Epithelial cell of alveolus of lung (primary cell): Measurements from ENCODE around the gene C16orf92. TPM values are rescaled to one million over a fixed set of nuclear protein-coding genes. Genes with fewer than 3 reads are reported as not detected.

Experiments
- total RNA-seq: library from RNA; depleted of rRNA; stranded (reverse); fragments of >200 nt; gene quantifications from 2 replicates; pipeline ENCODE4 v1.2.1, GENCODE V29; 2015

The C16orf92 gene, protein sequence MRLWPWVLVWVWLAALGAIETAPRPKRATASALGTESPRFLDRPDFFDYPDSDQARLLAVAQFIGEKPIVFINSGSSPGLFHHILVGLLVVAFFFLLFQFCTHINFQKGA
- total RNA-seq: not detected in 2 replicates

GRCh38 chr16:30022887-30023286 is at the start of gene C16orf92:
Gene C16orf92, plus strand, starts transcription at chr16:30023198. Its CDS starts 143 bp downstream, at chr16:30023341.

DNA sequence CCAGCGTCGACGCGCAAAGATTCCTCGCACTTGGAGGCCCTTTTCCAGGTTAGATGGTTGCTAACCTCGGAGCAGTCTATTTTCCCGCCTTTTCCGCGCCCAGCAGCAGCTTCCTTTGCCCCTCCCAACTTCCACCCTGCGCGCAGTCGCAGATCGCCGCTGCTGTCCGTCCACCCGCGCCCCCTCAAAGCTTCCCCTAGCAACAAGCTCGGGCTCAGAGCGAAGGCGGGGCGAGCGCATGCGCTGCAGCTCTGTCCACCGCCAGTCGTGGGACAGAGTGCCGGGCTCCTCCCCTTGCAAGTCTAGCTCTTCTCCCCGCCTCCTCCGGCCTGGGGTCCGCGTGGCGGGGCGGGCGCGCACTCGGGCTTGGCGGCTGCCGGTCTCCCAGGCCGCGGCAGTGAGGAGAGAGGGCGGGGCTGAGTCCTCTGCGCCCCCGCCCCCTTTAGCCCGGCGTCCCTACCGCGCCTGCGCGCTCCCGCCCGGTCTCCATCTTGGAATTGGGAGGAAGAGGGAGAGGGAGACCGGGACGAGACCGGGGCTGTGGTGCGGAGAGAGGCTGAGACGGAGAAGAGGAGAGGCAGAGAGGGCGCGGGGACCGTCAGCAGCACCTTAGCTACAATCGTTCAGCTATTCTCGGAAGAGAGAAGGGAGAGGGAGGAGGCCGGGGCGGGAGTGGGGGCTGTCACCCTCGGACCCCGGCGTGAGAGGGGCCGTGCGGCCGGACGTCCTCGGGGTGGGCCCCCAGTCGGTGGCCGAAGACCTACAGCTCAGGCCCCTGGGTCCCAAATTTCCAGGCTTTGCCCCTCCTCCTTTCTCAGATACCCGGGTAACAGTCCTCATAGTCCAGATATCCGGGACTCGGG is 49.4 kb upstream of the C16orf92 start, which contains the start of gene TAOK2:
Gene TAOK2, plus strand, starts transcription at position 485 of the 863 bp plus-strand sequence. CDS start 3,905 bp downstream, outside the sequence.

GRCh38 chr16:29995324-29995910 is 27.6 kb upstream of the C16orf92 start, which contains the start of gene HIRIP3:
Gene HIRIP3, minus strand, starts transcription at chr16:29995617. Its CDS starts 12 bp downstream, at chr16:29995605.

GRCh38 chr16:29995911-29996765 is 26.9 kb upstream of the C16orf92 start, which contains the start of gene INO80E:
Gene INO80E, plus strand, starts transcription at chr16:29996241. Its CDS starts 70 bp downstream, at chr16:29996311.

GRCh38 chr16:30010844-30011713 is 11.9 kb upstream of the C16orf92 start, which contains the start of gene DOC2A:
Gene DOC2A, minus strand, starts transcription at chr16:30011027. Its CDS starts 805 bp downstream, at chr16:30010222.

GRCh38 chr16:30030841-30031413 is 7.9 kb downstream of the C16orf92 start, which contains the start of gene TLCD3B:
Gene TLCD3B, minus strand, starts transcription at chr16:30031271. Its CDS starts 744 bp downstream, at chr16:30030527.

GRCh38 chr16:30065102-30065942 is 42.3 kb downstream of the C16orf92 start, which contains the start of gene ALDOA:
Gene ALDOA, plus strand, starts transcription at chr16:30065760. Its CDS starts 1,138 bp downstream, at chr16:30066898.

Other genes with a start within 250 kb of the C16orf92 start
- not detected in 2 replicates for gene ZG16, start 244.9 kb upstream of the C16orf92 start, total RNA-seq
- gene KIF22, start 232.4 kb upstream of the C16orf92 start, total RNA-seq: 36.6 and 60.4 TPM in 2 replicates
- gene MAZ, start 216.7 kb upstream of the C16orf92 start, total RNA-seq: 144 and 189 TPM in 2 replicates
- gene PRRT2, start 211.0 kb upstream of the C16orf92 start, total RNA-seq: 2.5 and 26.6 TPM in 2 replicates
- gene PAGR1, start 207.0 kb upstream of the C16orf92 start, total RNA-seq: 38.3 and 49.5 TPM in 2 replicates
- 290 and 371 TPM in 2 replicates for gene MVP, start 202.7 kb upstream of the C16orf92 start, total RNA-seq
- gene CDIPT, start 160.0 kb upstream of the C16orf92 start, total RNA-seq: 89.0 and 173 TPM in 2 replicates
- gene SEZ6L2, start 123.6 kb upstream of the C16orf92 start, total RNA-seq: 18.2 and 39.8 TPM in 2 replicates
- 6.5 and 9.8 TPM in 2 replicates for gene ASPHD1, start 122.7 kb upstream of the C16orf92 start, total RNA-seq
- gene KCTD13, start 97.0 kb upstream of the C16orf92 start, total RNA-seq: 8.3 and 16.5 TPM in 2 replicates
- gene TMEM219, start 61.1 kb upstream of the C16orf92 start, total RNA-seq: 169 and 182 TPM in 2 replicates
- 29.0 and 56.0 TPM in 2 replicates for gene TAOK2, start 49.3 kb upstream of the C16orf92 start, total RNA-seq
- 14.2 and 24.0 TPM in 2 replicates for gene HIRIP3, start 27.6 kb upstream of the C16orf92 start, total RNA-seq
- 52.6 and 194 TPM in 2 replicates for gene INO80E, start 27.0 kb upstream of the C16orf92 start, total RNA-seq
- gene DOC2A, start 12.2 kb upstream of the C16orf92 start, total RNA-seq: 0.52 and 2.7 TPM in 2 replicates
- gene TLCD3B, start 8.1 kb downstream of the C16orf92 start, total RNA-seq: 0.16 TPM in 1 of 2 replicates, not detected in the other
- gene ALDOA, start 42.6 kb downstream of the C16orf92 start, total RNA-seq: 2,073 and 2,863 TPM in 2 replicates
- gene PPP4C, start 52.8 kb downstream of the C16orf92 start, total RNA-seq: 151 and 157 TPM in 2 replicates
- gene TBX6, start 68.7 kb downstream of the C16orf92 start, total RNA-seq: 0.13 and 2.6 TPM in 2 replicates
- gene YPEL3, start 73.0 kb downstream of the C16orf92 start, total RNA-seq: 15.8 and 91.5 TPM in 2 replicates
- 0.13 and 4.2 TPM in 2 replicates for gene GDPD3, start 90.3 kb downstream of the C16orf92 start, total RNA-seq
- gene MAPK3, start 100.0 kb downstream of the C16orf92 start, total RNA-seq: 75.4 and 127 TPM in 2 replicates
- gene CORO1A, start 160.4 kb downstream of the C16orf92 start, total RNA-seq: 9.1 and 13.5 TPM in 2 replicates
- gene BOLA2B, start 170.5 kb downstream of the C16orf92 start, total RNA-seq: 220 and 267 TPM in 2 replicates
- 64.3 and 179 TPM in 2 replicates for gene SLX1A, start 170.7 kb downstream of the C16orf92 start, total RNA-seq
- gene SULT1A3, start 176.1 kb downstream of the C16orf92 start, total RNA-seq: 7.4 and 18.7 TPM in 2 replicates
- 0.13 and 0.64 TPM in 2 replicates for gene NPIPB13, start 225.3 kb downstream of the C16orf92 start, total RNA-seq